ENCODE measurements around the gene ID1.
"Not testable (repeated sequence)": the region's sequence is repeated elsewhere in the genome, so short reads cannot be mapped to it uniquely, and the experiment has no call there.

The ID1 gene

DNA sequence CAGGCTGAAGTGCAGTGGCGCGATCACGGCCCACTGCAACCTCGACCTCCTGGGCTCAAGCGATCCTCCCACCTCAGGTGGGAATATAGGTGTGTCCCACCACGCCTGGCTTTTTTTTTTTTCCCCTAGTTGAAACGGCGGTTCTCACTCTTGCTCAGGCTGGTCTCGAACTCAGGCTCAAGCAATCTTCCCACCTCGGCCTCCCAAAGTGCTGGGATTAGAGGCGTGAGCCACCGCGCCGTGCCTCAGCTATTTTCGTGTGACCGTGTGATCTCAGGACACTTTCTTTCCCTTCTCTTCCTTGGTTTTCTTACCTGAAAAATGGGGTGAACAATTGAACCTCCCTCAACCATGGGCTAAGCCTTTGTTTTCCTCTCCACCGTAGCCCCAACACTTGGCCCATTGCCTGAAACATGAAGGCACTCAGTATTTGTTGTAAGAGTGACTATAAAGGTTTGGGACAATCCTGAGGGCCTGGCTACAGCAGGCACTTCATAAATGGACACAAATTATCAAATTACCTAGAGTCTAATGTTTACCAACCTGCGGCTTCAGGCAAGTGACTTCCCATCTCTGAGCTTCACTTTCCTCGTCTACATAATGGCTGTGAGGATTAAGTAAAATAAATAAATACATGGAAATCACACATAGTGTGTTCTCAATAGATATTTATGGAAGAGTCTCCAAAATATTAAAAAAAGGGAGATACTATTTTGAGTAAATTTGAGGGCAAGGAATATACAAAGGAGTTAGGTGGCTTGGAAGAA lies 31.4 kb upstream of the ID1 start:
- DNase-seq = no peak

DNA sequence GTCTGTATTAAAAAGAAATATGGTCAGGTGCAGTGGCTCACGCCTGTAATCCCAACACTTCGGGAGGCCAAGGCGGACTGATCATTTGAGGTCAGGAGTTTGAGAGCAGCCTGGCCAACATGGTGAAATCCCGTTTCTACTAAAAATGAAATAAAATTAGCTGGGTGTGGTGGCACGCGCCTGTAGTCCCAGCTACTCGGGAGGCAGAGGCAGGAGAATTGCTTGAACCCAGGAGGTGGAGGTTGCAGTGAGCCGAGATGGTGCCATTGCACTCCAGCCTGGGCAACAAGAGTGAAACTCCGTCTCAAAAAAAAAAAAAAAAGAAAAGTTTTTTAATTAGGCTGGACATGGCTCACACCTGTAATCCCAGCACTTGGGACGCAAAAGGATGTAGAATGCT lies 30.1 kb upstream of the ID1 start:
- DNase-seq = not testable (repeated sequence)

DNA sequence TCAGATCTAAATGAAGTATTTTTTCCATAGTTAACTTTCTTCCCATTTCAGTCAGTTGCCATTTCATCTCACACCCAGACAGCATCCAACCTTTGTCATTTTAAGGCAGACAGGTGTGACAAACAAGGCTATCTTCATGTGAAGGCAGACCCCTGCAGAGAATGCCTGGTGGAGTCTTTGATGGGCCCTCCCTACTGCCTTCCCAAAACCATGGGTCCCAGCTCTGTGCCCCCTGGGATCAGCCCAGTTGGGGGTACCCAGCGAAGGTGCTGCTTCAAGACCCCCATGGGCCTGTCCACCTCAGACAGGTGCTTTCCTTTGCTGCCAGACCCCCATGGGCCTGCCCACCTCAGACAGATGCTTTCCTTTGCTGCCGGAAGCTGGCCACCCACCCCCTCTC lies 28.3 kb upstream of the ID1 start:
- no peak for DNase-seq

DNA sequence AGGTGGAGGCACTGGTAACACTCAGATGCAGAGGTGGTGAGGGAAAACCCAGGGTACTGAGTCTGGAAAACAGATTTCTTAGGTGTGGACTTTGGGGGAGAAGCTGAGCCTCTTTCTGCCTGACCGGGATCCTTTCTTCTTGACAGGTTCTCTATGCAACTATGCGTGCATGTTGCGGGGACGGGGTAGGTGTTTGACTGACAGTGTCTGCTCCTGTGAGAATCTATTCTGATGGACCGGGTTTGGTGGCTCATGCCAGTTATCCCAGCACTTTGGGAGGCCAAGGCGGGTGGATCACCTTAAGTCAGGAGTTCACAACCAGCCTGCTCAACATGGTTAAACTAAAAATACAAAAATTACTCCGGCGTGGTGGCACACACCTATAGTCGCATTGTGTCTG lies 27.9 kb upstream of the ID1 start:
- no peak for DNase-seq

DNA sequence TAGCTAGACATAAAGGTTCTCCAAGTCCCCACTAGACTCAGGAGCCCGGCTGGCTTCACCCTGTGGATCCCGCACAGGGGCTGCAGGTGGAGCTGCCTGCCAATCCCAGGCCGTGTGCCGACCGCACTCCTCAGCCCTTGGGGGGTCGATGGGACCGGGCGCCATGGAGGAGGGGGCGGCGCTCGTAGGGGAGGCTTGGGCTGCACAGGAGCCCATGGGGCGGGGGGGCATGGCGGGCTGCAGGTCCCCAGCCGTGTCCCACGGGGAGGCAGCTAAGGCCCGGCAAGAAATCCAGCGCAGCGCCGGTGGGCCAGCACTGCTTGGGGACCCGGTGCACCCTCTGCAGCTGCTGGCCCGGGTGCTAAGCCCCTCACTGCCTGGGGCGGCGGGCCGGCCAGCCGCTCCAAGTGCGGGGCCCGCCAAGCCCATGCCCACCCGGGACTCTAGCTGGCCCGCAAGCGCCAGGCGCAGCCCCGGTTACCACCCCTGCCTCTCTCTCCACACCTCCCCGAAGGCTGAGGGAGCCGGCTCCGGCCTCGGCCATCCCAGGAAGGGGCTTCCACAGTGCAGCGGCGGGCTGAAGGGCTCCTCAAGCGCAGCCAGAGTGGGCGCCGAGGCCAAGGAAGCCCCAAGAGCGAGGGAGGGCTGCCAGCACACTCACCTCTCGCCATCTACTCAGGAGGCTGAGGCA lies 26.5 kb upstream of the ID1 start:
- DNase-seq = no peak

DNA sequence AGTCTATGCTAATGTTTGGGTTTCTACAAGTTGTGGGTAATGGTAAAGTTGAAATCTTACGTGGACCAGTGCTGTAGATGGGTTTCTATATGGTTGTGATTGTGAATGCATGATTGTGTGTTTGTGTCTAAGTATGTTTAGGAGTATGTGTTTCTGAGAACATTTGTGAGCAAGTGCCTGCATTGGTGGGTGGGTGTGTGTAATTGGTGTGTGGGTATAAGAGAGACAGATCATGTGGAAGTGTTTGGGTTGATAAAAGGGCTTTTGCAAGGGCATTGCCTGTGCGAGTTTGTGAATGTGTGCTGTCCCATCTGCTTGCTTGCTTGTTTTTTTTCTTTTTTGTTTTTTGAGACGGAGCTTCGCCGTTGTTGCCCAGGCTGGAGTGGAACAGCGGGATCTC lies 25.8 kb upstream of the ID1 start:
- DNase-seq = no peak

DNA sequence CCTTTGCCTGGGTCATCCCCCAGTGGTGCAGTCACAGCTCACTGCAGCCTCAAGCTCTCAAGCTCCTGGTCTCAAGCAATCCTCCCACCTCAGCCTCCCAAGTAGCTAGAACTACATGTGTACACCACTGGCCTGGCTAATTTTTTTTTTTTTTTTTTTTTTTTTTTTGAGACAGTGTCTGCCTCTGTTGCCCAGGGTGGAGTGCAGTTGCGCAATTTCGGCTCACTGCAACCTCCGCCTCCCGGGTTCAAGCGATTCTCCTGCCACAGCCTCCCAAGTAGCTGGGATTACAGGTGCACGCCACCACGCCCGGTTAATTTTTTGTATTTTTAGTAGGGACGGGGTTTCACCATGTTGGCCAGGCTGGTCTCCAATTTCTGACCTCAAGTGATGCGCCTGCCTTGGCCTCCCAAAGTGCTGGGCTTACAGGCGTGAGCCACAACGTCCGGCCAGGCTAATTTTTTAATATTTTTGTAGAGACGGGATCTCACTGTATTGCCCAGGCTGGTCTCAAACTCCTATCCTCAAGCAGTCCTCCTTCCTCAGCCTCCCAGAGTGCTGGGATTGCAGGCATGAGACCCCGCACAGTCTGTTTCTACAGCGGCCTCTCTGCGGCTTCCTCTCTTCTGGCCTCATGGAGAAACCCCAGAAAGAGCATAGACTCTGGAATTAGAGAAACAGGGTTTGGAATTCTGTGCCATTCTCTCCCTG lies 25.0 kb upstream of the ID1 start:
- not testable (repeated sequence) for DNase-seq

DNA sequence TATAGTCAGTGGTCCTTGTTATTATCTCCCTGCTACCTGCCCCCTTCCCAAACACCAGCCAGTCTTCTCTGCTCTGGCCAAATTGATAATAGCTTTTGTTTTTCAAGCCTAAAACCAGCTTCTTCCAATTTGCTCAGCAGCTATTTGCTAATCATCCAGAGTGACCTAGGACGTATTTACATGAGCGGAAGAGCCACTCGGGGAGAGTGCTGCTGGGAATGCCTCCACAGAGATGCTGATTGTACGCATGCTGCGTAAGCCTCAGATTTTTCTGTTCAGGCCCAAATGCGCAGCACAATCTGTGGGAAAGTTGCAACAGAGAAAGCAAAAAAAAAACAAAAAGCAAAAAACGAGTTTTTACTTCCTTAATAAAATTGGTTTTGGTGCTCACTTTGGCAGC lies 24.4 kb upstream of the ID1 start:
- DNase-seq = no peak

DNA sequence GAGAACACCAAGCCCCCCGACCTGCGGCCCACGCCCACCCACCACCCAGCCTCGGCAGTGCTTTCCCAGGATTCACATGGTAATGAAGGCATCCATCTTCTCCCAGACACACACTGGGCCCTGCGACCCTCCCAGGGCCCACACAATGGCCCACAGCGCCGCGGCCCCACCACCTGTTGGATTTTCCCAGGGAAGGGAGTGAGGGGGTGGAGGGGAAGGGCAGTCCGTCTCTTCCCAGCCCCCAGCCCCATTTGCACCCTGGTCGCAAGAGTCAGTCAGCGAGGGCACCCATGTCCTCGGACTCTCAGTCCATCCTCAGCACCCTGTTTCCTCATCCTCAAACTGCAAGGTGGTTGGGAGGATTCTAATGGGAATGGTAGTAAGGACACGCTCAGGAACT lies 23.7 kb upstream of the ID1 start:
- DNase-seq = no peak

DNA sequence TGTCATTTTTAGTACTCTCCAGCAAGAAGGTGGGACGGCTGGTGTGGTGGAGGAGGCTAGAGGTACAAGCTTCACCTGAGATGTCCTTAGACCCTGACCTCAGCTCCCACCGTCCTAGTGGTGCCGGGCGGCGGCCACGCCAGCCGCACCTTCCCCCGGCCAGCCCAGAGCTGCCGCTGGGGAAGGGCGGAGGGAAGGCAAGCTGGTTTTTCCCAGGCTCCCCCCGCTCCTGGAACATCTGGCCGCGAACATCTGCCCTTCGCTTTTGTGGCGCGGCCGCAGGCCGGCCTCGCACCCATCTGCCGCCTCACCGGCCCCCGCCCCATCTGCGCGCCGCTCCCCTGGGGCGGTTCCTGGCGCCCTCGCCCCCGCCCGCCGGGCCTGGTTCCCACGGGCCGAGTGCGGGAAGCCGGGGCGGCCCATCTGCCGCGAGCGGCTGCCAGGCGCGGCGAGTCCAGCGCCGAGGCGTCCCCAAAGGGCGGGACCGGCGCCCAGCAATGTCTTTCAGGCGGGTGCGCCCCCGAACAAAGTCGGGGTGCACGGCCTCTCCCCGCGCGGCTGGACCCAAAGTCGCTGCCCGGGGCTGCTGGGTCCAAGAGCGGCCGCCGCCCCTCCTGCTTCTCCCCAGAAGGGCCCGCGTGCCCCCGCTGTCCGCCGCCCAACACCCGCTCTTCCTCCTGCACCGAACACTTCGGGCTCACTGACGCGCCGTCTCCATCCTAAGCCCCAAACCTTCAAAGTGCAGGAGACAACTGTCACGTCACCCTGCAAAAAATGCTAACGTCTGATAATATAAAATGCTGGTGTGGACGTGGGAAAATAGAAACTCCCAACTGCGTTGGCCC lies 17.3 kb upstream of the ID1 start:
- DNase-seq = no peak

DNA sequence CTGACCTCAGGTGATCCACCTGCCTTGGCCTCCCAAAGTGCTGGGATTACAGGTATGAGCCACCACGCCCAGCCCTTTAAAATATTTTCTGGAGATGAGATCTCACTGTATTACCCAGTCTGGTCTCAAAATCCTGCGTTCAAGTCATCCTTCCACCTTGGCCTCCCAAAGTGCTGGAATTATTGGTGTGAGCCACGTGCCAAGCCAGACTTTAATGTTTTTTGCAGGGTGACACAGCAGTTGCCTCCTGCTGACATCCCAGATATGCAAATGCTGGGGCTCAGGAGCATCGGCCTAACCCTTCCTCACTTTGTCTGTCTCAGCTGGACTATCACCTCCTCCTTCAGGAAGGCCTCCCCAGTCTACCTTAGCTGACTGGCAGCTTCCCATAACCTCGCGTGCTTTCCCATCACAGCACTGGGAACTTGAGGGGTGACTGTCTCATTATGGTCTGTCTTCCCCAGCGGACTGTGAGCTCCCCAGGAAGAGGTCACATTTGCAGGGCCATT lies 14.3 kb upstream of the ID1 start:
- no peak for DNase-seq

DNA sequence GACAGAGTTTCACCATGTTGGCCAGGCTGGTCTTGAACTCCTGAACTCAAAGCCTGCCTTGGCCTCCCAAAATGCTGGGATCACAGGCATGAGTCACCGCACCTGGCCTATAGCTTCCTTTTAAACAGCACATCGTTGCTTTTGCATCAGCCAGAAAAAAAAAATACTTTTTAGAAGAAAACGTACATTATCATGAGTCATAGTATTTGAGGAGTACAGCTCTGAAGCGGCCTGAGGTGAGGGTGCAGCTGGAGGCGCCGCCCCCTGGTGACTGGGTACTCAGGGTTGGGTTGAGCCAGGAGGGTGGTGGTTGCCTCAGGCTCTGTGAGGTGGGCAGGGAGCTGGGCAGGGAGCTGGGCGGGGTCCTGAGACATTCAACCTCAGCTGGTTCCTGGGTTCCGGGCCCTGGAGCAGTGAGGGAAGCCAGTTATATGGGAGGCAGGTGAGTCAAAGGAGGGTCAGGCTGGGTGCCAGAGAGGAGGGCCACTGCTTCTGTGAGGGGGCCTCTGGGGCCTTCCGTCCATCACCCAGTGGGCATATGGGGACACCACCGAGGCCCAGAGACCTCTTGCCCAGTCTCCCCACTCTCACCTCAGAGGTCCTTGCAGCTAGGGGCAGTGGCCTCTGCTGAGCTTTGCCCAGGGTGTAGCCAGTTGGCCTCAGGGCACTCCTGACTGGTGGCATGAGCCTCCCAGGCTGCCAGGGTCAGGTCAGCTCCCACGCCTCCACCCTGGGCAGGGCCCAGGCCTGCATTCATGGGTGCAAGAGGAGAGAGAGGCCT lies 11.7 kb upstream of the ID1 start:
- DNase-seq = no peak

DNA sequence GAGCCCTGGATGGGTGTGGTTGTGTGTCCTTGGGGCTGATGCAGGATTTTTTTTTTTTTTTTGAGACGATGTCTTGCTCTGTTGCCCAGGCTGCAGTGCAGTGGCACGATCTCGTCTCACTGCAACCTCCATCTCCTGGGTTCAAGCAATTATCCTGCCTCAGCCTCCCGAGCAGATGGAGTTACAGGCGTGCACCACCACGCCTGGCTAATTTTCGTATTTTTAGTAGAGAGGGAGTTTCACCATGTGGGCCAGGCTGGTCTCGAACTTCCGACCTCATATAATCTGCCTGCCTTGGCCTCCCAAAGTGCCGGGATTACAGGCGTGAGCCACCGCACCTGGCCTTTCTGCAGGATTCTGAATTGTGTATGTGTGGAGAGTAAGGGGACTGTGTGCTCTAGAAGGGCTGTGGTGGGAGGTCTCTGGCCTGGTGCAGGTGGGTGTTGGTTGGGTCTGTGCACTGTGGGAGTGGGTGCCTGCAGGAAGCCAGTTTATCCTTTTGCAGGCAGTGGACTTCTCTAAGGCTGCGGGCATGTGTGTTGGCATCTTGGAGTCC lies 11.0 kb upstream of the ID1 start:
- no peak for DNase-seq

DNA sequence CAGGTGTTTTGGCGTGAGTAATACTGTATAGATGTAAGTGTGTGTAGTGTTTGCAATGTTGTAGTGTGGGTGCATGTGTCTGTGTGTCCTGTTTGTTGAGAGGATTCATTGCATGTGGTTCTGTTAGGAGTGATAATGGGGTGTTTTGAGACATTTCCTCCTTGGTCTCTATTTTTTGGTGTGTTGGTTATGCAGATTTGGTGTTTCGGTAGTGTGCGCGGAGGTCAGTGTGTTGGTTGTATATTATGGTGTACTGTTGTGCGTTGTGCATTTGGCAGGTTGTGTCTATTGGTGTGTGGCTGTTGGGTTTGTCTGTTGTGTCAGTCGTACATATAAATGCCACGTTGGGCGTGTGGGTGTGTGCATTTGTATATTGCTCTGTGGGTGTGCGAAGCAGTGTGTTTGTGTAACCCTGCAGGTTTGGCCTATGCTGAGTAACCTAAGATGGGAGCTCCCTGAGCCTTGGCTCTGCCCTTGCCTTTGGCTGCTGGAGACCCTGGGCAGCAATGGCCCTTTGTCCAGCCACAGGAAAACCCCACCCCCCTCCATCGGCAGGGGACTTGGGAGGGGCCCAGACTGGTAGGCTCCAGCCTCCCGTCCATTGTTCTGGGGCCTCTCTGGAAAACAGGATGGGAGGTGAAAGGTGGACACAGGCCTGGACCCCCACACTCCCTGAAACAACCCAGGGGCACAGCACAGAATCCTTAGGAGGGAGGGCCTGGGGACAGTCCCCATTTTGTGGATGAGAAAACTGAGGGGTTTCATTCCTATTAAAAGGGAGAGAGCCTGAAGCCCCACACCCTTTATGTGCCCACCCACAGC lies 10.3 kb upstream of the ID1 start:
- DNase-seq = no peak

DNA sequence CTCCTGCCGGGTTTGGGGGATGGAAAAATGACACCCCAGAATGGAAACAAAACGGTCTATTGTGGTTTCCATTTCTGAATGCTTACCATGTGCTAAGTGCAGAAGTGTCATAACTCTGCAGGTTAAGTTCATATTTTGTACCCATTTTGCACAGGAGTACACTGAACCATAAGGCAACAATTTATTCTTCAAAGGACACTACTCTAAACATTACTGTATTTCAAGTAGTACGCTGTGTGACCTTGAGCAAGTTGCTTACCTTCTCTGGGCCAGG lies 9.8 kb upstream of the ID1 start:
- DNase-seq = no peak

DNA sequence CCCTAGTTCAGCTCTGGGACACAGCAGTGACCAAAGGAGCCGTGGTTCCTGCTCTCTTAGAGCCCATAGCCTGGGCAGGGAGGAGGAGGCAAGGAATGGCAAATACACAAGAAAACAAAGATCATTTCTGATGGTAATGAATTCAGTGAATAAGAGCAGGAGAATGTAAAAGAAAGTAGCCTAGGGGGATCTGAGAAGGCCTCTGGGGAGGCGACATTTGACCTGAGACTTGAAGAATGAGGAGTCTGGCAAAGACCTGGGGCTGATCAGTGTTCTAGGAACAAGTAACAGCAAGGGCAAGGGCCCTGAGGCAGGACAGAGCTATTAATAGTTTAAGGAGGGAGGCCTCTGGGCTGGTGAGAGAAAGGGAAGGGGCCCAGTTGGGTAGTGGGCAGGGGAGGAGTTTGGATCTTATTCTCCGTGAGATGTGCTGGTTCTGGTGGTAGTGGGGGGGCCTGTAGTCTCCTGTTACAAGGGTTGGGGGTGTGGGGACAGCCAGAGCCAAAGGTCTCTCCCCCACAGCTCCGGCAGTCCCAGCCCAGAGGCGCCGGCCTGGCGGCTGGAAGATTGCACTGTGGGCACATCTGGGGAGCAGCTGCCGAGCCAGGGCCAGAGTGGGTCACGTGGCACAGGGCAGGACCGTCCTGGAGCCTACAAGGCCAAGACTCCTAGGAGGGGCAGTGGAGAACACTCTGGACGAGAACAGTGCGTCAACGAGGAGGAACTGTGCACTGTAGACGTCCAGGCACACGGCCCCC lies 9.3 kb upstream of the ID1 start:
- DNase-seq = no peak

DNA sequence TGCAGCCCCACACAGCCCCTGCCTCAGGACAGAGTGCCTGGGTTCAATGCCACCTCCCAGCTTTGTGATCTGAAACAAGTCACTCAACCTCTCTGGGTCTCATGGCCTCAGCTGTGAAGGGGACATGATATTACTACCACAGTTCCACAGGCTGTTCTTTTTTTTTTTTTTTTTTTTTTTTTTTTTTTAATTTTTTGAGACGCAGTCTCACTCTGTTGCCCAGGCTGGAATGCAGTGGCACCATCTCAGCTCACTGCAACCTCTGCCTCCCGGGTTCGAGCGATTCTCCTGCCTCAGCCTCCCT lies 8.7 kb upstream of the ID1 start:
- DNase-seq = not testable (repeated sequence)

DNA sequence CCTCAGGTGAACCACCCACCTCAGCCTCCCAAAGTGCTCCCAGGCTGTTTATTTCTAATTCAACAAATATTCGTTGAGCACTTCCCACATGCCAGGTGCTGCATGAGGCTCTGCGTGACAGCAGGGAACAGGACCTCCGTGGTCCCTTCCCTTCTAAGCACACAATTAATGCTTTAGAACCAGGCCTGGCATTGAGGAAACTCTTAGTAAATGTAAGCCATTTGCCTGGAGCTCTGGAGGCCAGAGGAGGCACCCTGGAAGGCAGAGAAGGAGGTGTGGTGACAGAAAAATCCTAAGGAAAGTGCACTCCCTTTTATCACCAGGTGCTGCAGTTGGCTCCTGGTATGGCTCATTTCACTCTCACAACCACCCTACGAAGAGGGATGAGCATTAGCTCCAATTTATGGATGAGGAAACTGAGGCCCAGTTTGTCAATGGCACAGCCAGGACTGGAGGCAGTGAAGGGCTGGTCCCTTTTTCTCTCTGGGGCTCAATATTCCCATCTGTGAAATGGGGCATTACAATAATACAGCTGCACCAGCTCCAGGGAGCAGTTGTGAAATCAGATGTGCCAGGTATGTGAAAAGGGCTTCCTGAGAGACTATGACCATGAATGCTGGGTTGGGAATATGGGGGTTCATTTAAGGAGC lies 8.1 kb upstream of the ID1 start:
- no peak for DNase-seq

DNA sequence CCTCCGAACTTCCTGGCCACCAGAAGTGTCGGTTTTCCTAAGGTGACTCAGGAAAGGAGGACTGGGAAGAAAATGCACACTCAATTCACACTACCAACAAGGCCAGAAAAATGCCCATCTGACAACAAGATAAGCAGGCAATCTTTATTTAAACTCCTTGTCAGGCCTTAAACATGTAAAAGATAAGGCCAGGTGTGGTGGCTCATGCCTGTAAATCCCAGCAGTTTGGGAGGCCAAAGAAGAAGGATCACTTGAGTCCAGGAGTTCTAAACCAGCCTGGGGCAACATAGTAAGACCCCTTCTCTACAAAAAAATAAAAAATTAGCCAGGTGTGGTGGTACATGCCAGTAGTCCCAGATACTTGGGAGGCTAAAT lies 7.6 kb upstream of the ID1 start:
- no peak for DNase-seq

DNA sequence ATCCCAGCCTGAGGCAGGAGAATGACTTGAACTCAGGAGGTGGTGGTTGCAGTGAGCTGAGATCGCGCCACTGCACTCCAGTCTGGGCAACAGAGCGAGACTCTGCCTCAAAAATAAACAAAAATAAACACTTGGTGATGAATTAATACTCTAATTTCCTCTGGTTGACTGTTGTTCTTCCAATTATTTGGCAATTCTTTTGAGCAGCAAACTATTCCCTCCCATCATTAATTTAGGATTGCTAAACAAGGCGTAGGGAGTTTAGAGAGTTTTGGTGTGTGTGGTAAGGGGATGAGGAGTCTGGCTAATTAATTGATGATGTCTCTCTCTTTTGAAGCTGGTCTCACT lies 2.7 kb upstream of the ID1 start:
- no peak for DNase-seq

Data from CD4-positive, alpha-beta T cell treated with Interleukin-21 for 1 hour (primary cell).